22Rv1 (cell line): Measurements from ENCODE around the gene RTP3.
"Not testable (repeated sequence)": the region's sequence is repeated elsewhere in the genome, so short reads cannot be mapped to it uniquely, and the experiment has no call there.

Source experiments
- H3K27ac ChIP-seq: fragments of 450-650 bp; 2 replicates; pipeline ENCODE4 v1.5.1; 2017
- CTCF ChIP-seq: fragments of 450-650 bp; IDR thresholded peaks from 2 replicates; pipeline ENCODE4 v1.5.1; 2017; ENCODE audit warnings: mild to moderate bottlenecking
- ZFX ChIP-seq: fragments of 450-650 bp; IDR thresholded peaks from 2 replicates; pipeline ENCODE4 v1.6.1; 2017; ENCODE audit warnings: antibody characterized with exemption, borderline replicate concordance

The RTP3 gene

GRCh38 chr3:46535746-46536145 lies 38.0 kb downstream of the RTP3 start:
- no peak for TF ChIP-seq CTCF
- TF ChIP-seq ZFX: no peak
- H3K27ac ChIP-seq: no peak overlapping the region

GRCh38 chr3:46536758-46537157 lies 39.0 kb downstream of the RTP3 start:
- no peak for TF ChIP-seq CTCF
- no peak overlapping the region for H3K27ac ChIP-seq

DNA sequence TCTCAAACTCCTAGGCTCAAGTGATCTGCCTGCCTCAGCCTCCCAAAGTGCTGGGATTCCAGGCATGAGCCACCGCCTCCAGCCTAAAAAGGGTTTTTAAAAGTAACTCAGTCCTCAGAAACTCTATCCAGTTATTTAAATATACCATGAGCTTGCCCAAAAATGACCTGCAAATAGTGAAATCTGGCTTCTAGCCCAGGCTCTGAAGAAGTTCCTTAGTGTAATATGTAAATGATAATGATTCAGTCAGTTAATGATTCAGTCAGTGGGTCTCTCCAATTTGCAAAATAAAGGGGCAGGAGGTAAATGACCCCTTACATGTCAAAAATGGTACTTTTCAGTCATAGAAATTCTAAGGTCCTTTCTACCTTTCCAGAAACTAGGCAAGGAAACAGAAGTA lies 39.5 kb downstream of the RTP3 start:
- TF ChIP-seq ZFX (no peak), CTCF (no peak)
- H3K27ac ChIP-seq: no peak overlapping the region

- H3K27ac ChIP-seq: no peak overlapping the region
These were observed 40.0 kb downstream of the RTP3 start for GRCh38 chr3:46537779-46538178.

GRCh38 chr3:46538425-46538802 lies 40.6 kb downstream of the RTP3 start:
- H3K27ac ChIP-seq: not testable (repeated sequence)

More at GRCh38 chr3:46537779-46538178, 40.0 kb downstream of the RTP3 start:
- TF ChIP-seq CTCF (no peak), ZFX (no peak)

GRCh38 chr3:46538803-46539442 lies 41.1 kb downstream of the RTP3 start:
- no peak overlapping the region for H3K27ac ChIP-seq
- no peak for TF ChIP-seq ZFX
- no peak for TF ChIP-seq CTCF

- H3K27ac ChIP-seq: no peak overlapping the region
- no peak for TF ChIP-seq CTCF
- TF ChIP-seq ZFX: no peak
These were observed 41.7 kb downstream of the RTP3 start for GRCh38 chr3:46539443-46540005.

DNA sequence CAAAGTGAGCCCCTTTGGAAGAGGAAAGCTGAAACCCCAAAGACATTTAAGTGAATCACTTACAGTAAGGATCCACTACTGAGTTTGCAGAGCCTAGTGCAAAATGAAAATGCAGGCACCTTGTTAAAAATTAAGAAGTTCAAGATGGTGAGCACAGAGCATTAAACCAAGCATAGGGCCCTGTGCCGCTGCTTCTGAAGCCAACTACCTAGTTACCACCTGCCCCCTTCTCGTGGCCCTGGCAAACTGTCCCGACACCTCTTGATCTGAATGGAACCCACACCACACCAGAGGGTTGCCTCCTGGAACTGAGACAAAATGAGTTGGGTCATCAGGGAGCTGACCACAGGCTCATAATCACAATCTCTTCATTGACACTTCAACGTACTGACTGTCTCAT lies 42.8 kb downstream of the RTP3 start:
- no peak overlapping the region for H3K27ac ChIP-seq
- TF ChIP-seq CTCF (no peak), ZFX (no peak)
